SK-N-SH (cell line): ENCODE results near the gene TLE1.

Experiments used
- CTCF ChIP-seq: fragments of 200-600 bp; sonication (generic); IDR thresholded peaks from 2 replicates; pipeline ENCODE4 v1.6.1; 2017; ENCODE audit warnings: antibody characterized with exemption, mild to moderate bottlenecking, moderate library complexity
- MAX ChIP-seq: IDR thresholded peaks from 2 replicates; pipeline ENCODE4 v1.4.0; 2012; ENCODE audit warnings: low read depth
- PBX3 ChIP-seq: IDR thresholded peaks from 2 replicates; pipeline ENCODE4; 2012
- RAD21 ChIP-seq: IDR thresholded peaks from 2 replicates; pipeline ENCODE4 v1.6.1; 2012; ENCODE audit warnings: mild to moderate bottlenecking, low read length
- RFX5 ChIP-seq: IDR thresholded peaks from 2 replicates; pipeline ENCODE4 v1.6.1; 2012; ENCODE audit warnings: mild to moderate bottlenecking, improper control_type of control experiment, low read length
- TEAD4 ChIP-seq: IDR thresholded peaks from 2 replicates; pipeline ENCODE4 v1.4.0; 2012; ENCODE audit warnings: mild to moderate bottlenecking, borderline replicate concordance; ENCODE audit not compliant: insufficient read depth
- USF2 ChIP-seq: fragments of 150-350 bp; IDR thresholded peaks from 2 replicates; pipeline ENCODE4 v1.6.1; 2017; ENCODE audit warnings: antibody characterized with exemption, low read length, low read depth, borderline replicate concordance
- YY1 ChIP-seq: IDR thresholded peaks from 2 replicates; pipeline ENCODE4 v1.4.0; 2012; ENCODE audit warnings: low read depth, mild to moderate bottlenecking

GRCh38 chr9:81562231-81563019 lies 126.9 kb downstream of the TLE1 start:
- TF ChIP-seq PBX3 (peak; percentile 76), CTCF (no peak), RAD21 (no peak), TEAD4 (peak; percentile 73), YY1 (peak; percentile 42; the same call in 1 of the 2 replicates), USF2 (no peak), MAX (peak; percentile 81), RFX5 (no peak)
